ENCODE data around the gene CHCHD10. TPM values are rescaled to one million over a fixed set of nuclear protein-coding genes. Genes with fewer than 3 reads are reported as not detected.

Gene CHCHD10
- total RNA-seq, 1 experiment from 2014 or later, result 178 TPM

DNA sequence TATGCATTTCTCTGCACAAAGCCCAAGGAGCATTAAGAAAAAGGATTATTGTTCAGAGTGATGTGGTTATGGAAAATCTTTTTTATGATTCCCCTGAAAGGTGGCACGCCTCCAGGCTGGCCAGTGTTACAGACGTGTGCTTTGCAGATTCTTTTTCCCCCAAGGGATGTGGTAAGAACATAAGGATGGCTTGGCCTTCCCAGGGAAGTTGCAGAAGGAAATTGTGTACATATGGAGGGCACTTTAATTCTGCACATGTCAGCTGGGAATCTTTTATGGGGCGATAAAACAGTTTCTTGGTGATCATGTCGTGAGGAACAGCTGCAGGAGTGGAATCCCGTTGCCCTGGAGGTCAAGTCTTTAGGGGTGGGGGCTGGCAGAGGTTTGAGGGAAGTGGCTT lies 28.7 kb upstream of the CHCHD10 start:
- Mint-ChIP-seq H3K36me3 (ENCODE audit: insufficient read depth, unreplicated experiment) (peaks cover 93% of the 10 kb centered on the region), H3K4me1 (ENCODE audit: low read depth, unreplicated experiment) (no peaks in the 10 kb centered on the region), H3K4me3 (ENCODE audit: unreplicated experiment) (no peak overlapping the region), H3K9me3 (ENCODE audit: unreplicated experiment) (no peaks in the 10 kb centered on the region), H3K27me3 (ENCODE audit: insufficient read depth, unreplicated experiment) (no peaks in the 10 kb centered on the region), H3K27ac (ENCODE audit: unreplicated experiment) (no peak overlapping the region)
- no peak for DNase-seq
- H3K36me3 ChIP-seq (ENCODE audit: control insufficient read depth, insufficient read depth, low read length), result peaks cover 8% of the 10 kb centered on the region
- no TSS peak for BruUV-seq (replicated peaks)
- ChIA-PET POLR2A (no interaction called here), CTCF (no interaction called here)
- no peaks in the 10 kb centered on the region for H3K9me3 ChIP-seq
- H3K4me3 ChIP-seq (ENCODE audit: low read depth, low read length), result no peak overlapping the region
- TF ChIP-seq, protein P1, sequence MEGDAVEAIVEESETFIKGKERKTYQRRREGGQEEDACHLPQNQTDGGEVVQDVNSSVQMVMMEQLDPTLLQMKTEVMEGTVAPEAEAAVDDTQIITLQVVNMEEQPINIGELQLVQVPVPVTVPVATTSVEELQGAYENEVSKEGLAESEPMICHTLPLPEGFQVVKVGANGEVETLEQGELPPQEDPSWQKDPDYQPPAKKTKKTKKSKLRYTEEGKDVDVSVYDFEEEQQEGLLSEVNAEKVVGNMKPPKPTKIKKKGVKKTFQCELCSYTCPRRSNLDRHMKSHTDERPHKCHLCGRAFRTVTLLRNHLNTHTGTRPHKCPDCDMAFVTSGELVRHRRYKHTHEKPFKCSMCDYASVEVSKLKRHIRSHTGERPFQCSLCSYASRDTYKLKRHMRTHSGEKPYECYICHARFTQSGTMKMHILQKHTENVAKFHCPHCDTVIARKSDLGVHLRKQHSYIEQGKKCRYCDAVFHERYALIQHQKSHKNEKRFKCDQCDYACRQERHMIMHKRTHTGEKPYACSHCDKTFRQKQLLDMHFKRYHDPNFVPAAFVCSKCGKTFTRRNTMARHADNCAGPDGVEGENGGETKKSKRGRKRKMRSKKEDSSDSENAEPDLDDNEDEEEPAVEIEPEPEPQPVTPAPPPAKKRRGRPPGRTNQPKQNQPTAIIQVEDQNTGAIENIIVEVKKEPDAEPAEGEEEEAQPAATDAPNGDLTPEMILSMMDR (IDR thresholded peaks at IDR 0.05; ENCODE audit: insufficient read depth in 1 of 2, low read depth in 1 of 2, low read length in 1 of 2, severe bottlenecking in 1 of 2, unreplicated experiment in 1 of 2), result no peak
- no peaks in the 10 kb centered on the region for H3K4me1 ChIP-seq
- intact Hi-C loops (cut with micrococcal nuclease; ENCODE audit: unreplicated experiment), result no loop called here
- H3K27me3 ChIP-seq (replicated peaks; ENCODE audit: control insufficient read depth, insufficient read depth, low read length), result no peaks in the 10 kb centered on the region

DNA sequence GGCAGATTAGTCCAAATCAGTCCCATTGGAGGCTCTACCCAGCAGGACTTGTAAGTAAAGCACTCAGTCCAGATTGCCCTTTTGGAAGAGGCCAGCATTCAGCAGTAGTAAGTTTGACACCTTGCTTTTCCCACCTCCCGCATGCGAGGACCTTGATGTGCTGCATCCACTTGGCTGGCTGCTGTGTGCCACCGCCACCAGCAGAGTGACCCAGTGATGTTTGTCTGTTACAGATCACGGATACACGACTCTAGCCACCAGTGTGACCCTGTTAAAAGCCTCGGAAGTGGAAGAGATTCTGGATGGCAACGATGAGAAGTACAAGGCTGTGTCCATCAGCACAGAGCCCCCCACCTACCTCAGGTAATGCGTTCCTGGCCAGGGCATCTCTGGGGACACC lies 25.6 kb upstream of the CHCHD10 start:
- no peak for DNase-seq
- Mint-ChIP-seq H3K4me3 (ENCODE audit: unreplicated experiment) (no peak overlapping the region), H3K9me3 (ENCODE audit: unreplicated experiment) (no peaks in the 10 kb centered on the region), H3K4me1 (ENCODE audit: low read depth, unreplicated experiment) (no peaks in the 10 kb centered on the region), H3K27me3 (ENCODE audit: insufficient read depth, unreplicated experiment) (no peaks in the 10 kb centered on the region), H3K36me3 (ENCODE audit: insufficient read depth, unreplicated experiment) (peaks cover 71% of the 10 kb centered on the region), H3K27ac (ENCODE audit: unreplicated experiment) (no peak overlapping the region)
- CTCF ChIA-PET, result no interaction called here
- Histone ChIP-seq H3K4me3 (ENCODE audit: low read depth, low read length) (no peak overlapping the region), H3K9me3 (no peaks in the 10 kb centered on the region), H3K36me3 (ENCODE audit: control insufficient read depth, insufficient read depth, low read length) (peaks cover 5% of the 10 kb centered on the region; the same call in 1 of the 2 replicates), H3K27me3 (replicated peaks; ENCODE audit: control insufficient read depth, insufficient read depth, low read length) (no peaks in the 10 kb centered on the region), H3K4me1 (no peaks in the 10 kb centered on the region)
- intact Hi-C loops (cut with micrococcal nuclease; ENCODE audit: unreplicated experiment), result no loop called here
- POLR2A ChIA-PET, result interaction anchor here (1.2 kb wide), 1 partner anchor 21 kb away, joined by 3 read pairs; the partner anchor contains the start of gene MMP11
- no TSS peak for BruUV-seq (replicated peaks)
- TF ChIP-seq, protein P1 (IDR thresholded peaks at IDR 0.05; ENCODE audit: insufficient read depth in 1 of 2, low read depth in 1 of 2, low read length in 1 of 2, severe bottlenecking in 1 of 2, unreplicated experiment in 1 of 2), result no peak

DNA sequence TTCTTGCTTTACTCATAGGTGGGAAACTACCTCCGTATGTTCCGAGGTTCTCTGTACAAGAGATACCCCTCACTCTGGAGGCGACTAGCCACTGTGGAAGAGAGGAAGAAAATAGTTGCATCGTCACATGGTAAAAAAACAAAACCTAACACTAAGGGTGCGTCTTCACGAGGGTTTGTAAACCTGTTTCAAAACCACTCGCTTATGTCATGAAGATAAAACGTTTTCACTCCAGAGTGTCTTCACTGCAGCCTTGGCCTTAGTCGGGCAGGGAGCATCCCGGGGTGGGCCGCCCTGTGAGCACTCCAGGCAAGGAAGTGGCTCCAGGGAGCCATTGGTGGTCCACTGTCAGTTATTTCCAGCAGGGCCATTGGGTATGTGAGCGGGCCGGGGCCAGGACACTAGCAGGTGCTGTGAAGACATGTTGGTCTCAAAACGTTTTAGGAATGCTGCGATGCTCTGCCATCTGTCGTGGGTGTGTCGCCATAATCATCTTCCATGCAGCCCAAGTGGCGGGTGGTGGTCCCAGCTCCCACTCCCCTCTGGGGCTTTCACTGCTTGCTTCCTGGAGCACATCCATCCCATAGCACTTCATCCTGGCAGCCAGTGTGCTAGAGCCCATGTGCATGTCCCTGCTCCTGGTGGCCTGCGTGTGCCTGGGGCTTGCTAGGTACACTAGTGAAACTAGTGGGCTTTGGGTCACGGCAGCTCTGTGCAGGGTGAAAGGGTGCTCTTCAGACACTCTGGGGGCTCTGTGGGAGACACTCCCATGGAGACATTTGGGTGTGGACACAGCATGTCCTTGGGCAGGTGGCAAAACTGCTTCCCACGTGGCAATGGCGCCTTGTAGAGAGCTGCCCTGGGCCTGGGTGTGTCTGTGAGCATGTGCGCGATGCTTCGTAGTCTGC lies 24.2 kb upstream of the CHCHD10 start:
- Mint-ChIP-seq H3K27ac (ENCODE audit: unreplicated experiment) (no peak overlapping the region), H3K4me1 (ENCODE audit: low read depth, unreplicated experiment) (no peaks in the 10 kb centered on the region), H3K4me3 (ENCODE audit: unreplicated experiment) (no peak overlapping the region), H3K9me3 (ENCODE audit: unreplicated experiment) (no peaks in the 10 kb centered on the region), H3K36me3 (ENCODE audit: insufficient read depth, unreplicated experiment) (peaks cover 58% of the 10 kb centered on the region), H3K27me3 (ENCODE audit: insufficient read depth, unreplicated experiment) (no peaks in the 10 kb centered on the region)
- Histone ChIP-seq H3K9me3 (no peaks in the 10 kb centered on the region), H3K4me3 (ENCODE audit: low read depth, low read length) (no peak overlapping the region), H3K27me3 (replicated peaks; ENCODE audit: control insufficient read depth, insufficient read depth, low read length) (no peaks in the 10 kb centered on the region), H3K36me3 (ENCODE audit: control insufficient read depth, insufficient read depth, low read length) (peaks cover 3% of the 10 kb centered on the region; the same call in 1 of the 2 replicates), H3K4me1 (no peaks in the 10 kb centered on the region)
- ChIA-PET POLR2A (interaction anchor here (1.2 kb wide), 1 partner anchor 19 kb away, joined by 3 read pairs; the partner anchor contains the start of gene MMP11), CTCF (interaction anchor here (0.6 kb wide), 1 partner anchor 21 kb away, joined by 4 read pairs; no protein-coding TSS in a partner anchor)
- no peak for DNase-seq
- no TSS peak for BruUV-seq (replicated peaks)
- TF ChIP-seq, protein P1 (IDR thresholded peaks at IDR 0.05; ENCODE audit: insufficient read depth in 1 of 2, low read depth in 1 of 2, low read length in 1 of 2, severe bottlenecking in 1 of 2, unreplicated experiment in 1 of 2), result no peak
- intact Hi-C loops (cut with micrococcal nuclease; ENCODE audit: unreplicated experiment), result no loop called here

Measured in Caco-2 (cell line).